Fibroblast of the aortic adventitia (primary cell): Measurements from ENCODE around the gene AKT3. TPM values are rescaled to one million over a fixed set of nuclear protein-coding genes. Genes with fewer than 3 reads are reported as not detected.

Experiments used
- DNase-seq: peaks from one replicate; pipeline ENCODE4 v3.0.0-alpha.2; 2010; ENCODE audit warnings: low read depth
- H3K4me3 ChIP-seq: 2 replicates; pipeline ENCODE4 v1.5.1; 2011; ENCODE audit warnings: low read depth, mild to moderate bottlenecking, control low read depth, low read length, moderate library complexity
- total RNA-seq: library from RNA; depleted of rRNA; stranded (reverse); fragments of >200 nt; gene quantifications from 2 replicates; pipeline ENCODE4 v1.2.3, GENCODE V29; 2012; ENCODE audit warnings: low replicate concordance
- TF ChIP-seq, protein P1 (sequence below): IDR thresholded peaks from 2 replicates; pipeline ENCODE4 v1.5.1; 2011; ENCODE audit warnings: mild to moderate bottlenecking, low read length, control low read depth, inconsistent platforms; ENCODE audit not compliant: insufficient read depth

AKT3 gene
- total RNA-seq, 1 donor, result 36.6 TPM

DNA sequence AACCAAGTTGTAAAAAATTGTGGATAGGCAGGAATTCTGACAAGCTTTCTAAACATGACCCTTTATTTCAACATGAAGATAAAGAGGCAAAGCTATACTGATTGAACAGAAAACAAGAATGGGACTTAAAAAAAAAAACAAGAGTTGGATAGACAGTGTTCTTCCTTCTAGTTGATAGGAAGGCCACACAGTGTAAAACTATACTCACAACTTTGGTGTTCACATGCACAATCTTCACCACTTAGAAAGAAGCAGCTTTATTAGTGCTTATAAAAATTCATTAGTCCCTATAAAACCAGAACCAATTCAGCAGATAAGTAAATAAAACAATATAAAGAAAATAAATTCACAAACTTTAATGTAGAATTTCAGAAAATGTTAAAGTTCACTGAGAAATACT lies 101.8 kb downstream of the AKT3 start:
- H3K4me3 ChIP-seq, result no peak overlapping the region
- TF ChIP-seq, protein P1, sequence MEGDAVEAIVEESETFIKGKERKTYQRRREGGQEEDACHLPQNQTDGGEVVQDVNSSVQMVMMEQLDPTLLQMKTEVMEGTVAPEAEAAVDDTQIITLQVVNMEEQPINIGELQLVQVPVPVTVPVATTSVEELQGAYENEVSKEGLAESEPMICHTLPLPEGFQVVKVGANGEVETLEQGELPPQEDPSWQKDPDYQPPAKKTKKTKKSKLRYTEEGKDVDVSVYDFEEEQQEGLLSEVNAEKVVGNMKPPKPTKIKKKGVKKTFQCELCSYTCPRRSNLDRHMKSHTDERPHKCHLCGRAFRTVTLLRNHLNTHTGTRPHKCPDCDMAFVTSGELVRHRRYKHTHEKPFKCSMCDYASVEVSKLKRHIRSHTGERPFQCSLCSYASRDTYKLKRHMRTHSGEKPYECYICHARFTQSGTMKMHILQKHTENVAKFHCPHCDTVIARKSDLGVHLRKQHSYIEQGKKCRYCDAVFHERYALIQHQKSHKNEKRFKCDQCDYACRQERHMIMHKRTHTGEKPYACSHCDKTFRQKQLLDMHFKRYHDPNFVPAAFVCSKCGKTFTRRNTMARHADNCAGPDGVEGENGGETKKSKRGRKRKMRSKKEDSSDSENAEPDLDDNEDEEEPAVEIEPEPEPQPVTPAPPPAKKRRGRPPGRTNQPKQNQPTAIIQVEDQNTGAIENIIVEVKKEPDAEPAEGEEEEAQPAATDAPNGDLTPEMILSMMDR, result no peak
- DNase-seq, result no peak

DNA sequence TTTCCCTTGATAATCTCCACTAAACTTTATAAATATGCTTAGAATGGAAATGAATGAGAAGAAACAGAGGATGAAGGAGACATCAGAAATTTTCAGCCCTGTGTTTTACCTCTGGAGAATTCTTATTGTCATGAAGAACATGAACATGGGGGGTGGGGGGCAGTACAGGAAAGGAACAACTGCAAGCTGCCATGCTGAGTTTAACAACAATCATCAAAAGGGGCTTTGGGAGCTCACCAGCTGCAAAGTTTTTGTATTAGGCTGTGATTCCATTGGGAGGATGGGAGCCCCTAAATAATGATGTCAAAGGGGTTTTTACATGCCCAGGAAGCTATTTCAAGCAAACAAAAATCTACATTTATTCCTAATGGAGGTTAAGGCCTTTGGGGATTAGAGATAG lies 103.3 kb downstream of the AKT3 start:
- H3K4me3 ChIP-seq, result no peak overlapping the region

DNA sequence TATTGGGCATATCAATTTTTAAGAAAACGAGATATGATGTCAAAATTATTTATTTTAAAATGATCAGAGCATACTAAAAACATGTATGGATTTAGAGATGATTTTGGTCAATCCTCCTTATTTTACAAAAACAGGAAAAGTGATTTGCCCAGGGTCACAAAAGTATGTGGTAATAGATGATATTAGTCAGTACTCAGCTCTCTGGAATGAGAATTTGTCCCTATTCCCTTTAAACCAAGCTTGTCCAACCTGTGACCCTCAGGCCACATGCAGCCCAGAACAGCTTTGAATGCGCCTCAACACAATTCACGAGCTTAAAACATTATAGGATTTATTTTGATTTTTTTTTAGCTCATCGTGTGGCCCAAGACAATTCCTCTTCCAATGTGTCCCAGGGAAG lies 104.7 kb downstream of the AKT3 start:
- H3K4me3 ChIP-seq, result no peak overlapping the region
- DNase-seq, result peak; percentile 16
- TF ChIP-seq, protein P1, result no peak

More for the DNA sequence above, 103.3 kb downstream of the AKT3 start:
- no peak for DNase-seq
- TF ChIP-seq, protein P1, result no peak

DNA sequence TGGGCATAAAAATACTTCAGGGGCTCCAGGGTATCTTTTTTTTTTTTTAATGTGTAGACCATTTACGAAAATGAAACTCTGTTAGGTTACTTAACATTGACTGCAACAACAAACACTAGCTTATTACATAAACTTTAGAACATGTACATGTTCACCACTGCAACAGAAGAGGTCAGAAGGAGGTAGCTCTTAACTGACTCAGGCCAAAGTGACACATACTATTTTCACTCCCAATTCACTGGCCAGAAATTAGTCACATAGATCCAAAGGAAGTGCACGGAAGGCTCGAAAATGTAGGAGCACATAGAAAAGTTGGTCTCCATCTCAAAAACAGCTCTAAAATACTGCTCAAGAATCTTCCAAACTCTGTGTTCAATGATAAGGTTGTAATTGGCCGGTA lies 107.2 kb downstream of the AKT3 start:
- H3K4me3 ChIP-seq, result no peak overlapping the region
- peak; percentile 81 for DNase-seq
- TF ChIP-seq, protein P1, result no peak

DNA sequence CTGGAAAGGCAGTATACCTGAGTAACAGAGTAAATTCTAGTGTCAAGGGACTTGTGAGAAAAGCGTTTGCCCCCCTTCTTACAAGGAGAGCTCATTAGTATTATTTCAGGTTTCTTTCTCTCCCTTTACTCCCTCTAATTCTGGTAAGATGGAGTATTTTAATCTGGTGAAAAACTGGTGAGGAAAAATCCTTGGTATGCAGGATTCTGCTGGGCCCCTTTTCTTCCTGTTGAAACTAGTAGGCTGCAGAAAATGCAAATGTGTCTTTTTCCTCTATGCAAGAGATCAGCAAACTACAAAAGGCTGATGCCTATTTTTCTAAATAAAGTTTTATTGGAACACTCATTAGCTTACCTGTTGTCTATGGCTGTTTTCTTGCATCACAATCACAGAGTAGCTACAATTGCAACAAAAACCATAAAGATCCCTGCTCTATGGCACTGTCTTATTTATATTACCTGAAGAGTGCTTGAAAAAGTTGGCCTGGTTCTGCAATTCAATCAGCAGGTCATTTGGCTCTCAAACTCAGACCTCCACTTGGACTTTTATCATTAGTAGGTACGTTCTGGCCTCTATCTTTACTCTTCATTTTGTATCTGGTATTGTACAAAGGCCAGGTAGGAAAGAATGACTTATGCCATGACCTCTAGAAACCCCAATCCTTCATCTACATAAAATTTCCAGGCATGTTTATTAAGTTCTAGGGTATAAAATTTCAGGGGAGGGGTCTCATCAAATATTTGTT lies 109.6 kb downstream of the AKT3 start:
- TF ChIP-seq, protein P1, result no peak
- peak; percentile 22 for DNase-seq
- no peak overlapping the region for H3K4me3 ChIP-seq

DNA sequence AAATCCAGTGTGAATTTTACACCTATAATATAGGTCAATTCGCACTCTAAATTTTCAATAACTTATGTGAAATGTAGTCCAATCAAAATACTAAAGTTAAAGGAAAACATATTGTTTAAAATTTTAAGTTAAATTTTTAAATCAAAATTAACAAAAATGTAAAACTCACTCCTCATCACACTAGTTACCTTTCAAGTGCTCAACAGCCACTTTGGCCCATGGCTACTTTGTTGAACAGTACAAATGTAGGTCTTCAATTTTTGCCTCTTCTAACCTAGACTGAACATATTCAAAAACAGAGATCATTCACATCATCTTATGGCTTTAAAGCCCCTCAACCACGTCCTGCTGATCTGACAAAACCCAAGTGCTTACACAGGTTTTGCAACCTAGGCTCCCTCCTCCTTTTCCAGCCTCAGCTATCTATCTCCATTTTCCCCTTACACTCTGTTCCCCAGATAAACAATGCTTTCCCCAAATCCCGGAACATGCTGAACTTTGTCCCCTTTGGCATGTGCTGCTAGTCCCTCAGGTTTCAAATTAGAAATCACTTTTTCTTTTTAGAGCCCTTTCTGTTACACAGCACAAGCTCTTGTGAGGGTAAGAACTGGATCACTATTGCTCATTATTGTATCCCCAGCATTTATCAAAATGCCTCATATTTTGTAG lies 110.6 kb downstream of the AKT3 start:
- TF ChIP-seq, protein P1, result no peak
- DNase-seq, result peak; percentile 21
- H3K4me3 ChIP-seq, result no peak overlapping the region
